Suppressor macrophage treated with lipopolysaccharide for 4 hours (primary cell): Measurements from ENCODE around the gene MAD1L1.
"Not testable (repeated sequence)": the region's sequence is repeated elsewhere in the genome, so short reads cannot be mapped to it uniquely, and the experiment has no call there.

ENCODE experiments used
- DNase-seq: peaks from one replicate; pipeline ENCODE4 v3.0.0-alpha.2; 2020

The MAD1L1 gene

DNA sequence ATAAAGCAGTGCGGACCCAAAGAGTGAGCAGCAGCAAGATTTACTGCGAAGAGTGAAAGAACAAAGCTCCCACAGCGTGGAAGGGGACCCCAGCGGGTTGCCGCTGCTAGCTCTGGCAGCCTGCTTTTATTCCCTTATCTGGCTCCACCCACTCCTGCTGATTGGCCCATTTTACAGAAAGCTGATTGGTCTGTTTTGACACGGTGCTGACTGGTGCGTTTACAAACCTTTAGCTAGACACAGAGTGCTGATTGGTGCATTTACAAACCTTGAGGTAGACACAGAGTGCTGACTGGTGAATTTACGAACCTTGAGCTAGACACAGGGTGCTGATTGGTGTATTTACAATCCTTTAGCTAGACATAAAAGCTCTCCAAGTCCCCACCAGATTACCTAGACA lies 256.2 kb downstream of the MAD1L1 start:
- not testable (repeated sequence) for DNase-seq

GRCh38 chr7:1975581-1975980 lies 257.2 kb downstream of the MAD1L1 start:
- no peak for DNase-seq

- DNase-seq: no peak
These were observed 257.6 kb downstream of the MAD1L1 start for GRCh38 chr7:1975179-1975578.

DNA sequence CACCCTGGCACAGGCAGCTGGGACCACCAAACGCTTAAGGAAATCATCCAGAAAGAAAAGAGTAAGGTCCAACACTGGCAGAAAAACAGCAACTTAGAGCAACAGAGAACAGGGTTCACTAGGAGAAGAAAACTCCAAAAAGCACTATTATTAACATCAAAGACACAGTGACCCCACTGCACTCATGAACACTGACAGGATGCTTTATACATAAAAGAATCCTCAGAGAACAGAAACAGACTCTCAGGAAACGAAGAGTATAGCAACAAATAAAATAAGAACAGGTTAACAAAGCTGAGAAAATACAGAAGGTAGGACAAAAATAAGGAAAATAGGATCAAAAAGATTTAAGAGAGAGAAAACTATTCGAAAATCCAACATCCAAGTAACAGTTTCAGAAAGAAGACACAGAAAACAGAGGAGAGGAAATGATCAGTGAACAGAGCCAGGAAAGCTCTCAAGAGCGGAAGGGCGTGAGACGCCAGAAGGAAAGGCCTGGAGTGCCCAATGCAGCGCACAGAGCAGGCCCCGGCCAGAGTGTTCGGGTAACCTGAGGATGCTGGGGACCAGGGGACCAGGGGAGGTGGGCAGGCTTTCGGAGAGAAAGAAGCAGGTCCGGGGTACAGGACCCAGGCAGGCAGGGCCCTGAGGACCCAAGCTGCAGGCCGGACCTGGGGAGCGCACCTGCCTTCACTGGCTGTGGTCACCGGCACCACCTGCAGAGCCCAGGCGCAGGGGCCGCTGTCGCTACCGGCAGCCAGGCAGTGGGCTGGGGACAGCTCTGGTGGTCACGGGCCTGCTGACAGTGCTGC lies 258.2 kb downstream of the MAD1L1 start:
- DNase-seq: no peak

GRCh38 chr7:1973321-1974251 lies 259.2 kb downstream of the MAD1L1 start:
- no peak for DNase-seq

DNA sequence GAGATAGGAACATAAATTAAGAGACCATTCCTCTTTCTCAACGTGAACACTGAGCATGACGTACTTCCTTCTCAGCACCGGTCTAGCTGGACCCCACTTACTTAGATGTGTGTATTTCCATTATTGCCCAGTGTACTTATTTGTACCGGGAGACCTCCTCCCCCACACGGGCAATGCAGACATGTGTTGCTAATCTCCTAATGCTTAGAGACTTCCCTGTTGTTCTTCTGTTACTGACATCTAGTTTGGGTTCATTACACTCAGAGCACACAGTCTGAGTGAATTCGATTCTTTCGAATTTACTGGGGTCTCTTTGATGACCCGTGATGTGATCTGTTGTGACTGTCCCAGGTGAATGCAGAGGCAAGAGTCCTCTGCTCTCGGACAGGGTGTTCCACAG lies 260.0 kb downstream of the MAD1L1 start:
- no peak for DNase-seq

DNA sequence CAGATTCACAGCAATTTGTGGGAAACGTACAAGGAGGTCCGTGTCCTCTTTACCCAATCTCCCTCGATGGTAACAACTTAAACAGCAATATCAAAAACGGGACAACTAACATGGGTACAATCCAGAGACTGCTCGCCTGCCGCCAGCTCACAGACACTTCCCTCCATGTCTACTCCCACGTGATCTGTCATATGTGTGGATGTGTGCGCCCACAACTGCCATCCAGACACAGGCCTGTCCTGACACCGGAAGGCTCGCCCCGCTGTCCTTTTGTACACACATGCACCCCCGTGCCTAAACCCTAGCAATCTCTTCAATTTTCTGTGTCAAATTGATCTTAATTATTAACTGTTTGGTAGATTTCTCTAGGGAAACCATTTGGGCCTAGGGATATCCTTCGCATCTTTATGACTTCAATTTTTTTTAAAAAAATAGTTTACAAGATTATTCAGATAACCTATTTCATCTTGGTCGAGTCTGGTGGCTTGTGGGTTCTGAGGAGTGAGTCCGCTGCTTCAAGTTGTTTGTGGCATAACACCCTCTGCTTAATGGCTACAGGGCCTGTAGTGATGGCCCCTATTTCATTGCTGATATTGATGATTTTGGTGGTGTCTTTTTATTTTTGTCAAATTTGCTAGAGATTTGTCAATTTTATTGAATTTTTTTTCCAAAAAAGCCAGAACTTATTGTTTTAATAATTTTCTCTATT lies 260.6 kb downstream of the MAD1L1 start:
- DNase-seq: no peak

DNA sequence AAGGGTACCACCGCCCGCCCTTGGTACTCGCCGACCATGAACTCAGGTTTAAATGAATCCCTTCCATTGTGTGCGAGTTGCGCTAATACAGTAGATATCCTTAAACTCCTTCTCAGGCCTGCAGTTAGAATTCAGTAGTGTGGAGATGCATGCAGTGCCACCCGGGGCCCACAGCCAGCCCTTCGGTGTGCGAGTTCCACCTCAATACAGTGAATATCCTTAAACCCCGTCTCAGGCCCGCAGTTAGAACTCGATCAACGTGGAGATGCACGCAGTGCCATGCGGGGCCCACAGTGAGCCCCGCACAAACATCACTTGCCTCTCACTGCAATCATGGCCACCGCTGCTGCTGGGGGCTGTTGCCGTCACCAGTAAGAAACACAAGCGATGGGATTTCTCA lies 261.9 kb downstream of the MAD1L1 start:
- no peak for DNase-seq

GRCh38 chr7:1970285-1970660 lies 262.5 kb downstream of the MAD1L1 start:
- not testable (repeated sequence) for DNase-seq

DNA sequence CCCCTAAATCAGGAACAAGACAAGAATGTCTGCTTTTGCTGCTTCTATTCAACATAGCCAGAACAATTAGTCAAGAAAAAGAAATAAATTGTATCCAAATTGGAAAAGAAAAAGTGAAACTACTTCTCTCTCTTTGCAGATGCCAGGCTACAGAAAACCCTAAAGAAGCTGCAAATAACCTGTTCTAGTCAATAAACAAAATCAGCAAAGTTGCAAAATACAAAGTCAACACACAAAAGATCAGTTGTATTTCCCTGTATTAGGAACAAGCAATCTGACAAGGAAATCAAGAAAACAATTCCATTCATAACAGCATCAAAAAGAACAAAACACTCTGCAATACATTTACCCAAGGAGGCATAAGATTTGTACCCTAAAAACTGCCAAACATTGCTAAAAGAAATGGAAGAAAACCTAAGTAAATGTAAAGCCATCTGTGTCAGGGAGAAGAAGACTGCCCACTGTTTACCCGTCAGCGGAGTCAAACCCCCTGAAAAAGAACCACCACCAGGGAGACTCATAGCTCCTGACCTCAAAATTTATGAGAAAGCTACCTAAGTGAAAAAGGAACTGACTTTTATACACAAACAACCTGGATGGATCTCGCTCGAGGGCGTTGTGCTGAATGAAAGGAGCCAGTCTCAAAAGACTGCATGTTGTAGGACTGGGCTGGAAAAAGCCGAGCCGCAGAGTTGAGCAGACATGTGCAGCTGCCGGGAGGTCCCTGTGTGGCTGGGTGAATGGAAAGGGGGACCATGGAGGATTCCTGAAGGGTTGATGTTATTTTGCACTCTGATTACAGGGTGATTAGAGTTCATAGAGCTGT lies 263.1 kb downstream of the MAD1L1 start:
- DNase-seq: no peak

DNA sequence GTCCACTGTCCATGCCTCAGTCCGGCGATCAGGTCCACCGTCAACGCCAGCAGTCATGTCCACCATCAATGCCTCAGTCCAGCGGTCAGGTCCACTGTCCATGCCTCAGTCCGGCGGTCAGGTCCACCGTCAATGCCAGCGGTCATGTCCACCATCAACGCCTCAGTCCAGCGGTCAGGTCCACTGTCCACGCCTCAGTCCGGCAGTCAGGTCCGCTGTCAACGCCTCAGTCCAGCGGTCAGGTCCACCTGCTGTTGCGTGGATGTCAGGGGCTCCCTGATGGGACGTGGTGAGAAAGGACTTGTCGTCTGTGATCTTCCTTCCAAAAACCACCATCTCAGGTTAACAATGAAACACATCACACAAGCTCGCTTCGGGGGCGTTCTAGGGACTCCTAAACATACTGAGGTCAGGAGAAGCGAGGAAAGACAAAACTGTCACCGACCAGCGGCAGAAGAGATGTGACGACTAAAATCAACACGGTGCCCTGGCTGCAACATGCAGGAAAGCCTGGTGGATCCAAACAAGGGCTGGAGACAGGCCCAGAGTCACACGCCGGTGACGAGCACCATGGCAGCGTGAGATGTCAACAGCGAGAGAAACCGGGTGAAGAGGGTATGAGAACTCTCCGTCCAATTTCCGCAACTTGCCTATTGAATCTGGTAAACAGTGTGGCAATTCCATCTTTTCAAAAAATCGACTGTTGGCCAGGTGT lies 264.2 kb downstream of the MAD1L1 start:
- no peak for DNase-seq

- no peak for DNase-seq
These were observed 265.0 kb downstream of the MAD1L1 start for GRCh38 chr7:1967512-1968396.

DNA sequence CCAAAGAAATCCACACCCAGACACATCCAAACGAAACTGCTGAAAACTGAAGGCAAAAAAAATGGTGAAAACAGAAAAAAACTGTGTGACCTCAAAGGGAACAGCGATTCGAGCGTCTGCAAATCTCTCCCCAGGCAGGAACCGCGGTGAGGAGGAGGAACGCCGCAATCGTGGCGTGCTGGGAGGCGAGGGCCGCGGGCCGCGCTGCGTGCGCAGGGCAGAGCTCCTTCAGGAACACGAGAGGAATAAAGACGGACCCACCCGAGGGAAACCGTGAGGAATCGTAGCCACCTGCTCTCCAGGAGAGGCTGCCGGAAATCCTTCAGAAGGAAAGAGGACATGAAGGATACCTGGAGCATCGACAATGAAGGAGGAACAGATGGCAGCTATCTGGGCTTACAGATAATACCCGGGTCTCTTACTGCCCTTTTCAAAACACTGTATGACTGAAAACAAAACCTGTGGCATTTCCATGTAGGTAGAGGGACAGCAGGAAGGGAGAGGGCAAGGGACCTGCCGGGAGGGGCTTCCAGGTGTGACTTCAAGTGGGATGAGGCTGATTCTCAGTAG lies 266.0 kb downstream of the MAD1L1 start:
- DNase-seq: no peak

GRCh38 chr7:1965579-1966294 lies 267.0 kb downstream of the MAD1L1 start:
- DNase-seq: no peak

DNA sequence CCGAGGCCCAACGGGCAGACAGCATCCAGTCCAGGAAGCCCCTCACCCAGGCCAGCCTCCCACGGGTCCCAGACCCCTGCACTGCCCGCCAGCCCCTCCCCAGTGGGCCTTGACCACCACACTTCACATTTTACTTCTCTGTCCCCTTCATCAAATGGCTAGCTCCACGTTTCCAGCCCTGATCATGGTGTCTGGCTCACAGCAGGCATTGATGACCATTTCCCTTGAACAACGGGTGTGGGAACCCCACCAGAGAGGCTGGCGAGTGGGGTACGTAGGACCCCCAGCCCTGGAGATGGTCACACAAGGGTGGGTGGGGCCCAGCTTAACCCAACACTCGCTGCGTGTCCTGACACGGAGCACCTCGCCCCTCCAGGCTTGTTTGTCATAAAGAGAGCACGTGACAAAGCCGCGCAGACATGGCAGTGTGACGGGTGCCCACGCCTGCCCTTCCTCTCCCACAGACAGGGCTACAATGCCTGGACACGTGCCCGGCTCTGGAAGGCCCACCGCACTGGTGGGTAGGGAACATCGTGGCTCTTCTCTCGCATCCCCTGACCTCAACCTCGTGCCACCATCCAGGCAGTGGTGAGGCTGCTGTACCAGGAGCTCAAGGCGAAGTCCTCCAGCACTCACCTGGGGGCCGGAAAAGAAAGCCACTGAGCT lies 267.7 kb downstream of the MAD1L1 start:
- no peak for DNase-seq

DNA sequence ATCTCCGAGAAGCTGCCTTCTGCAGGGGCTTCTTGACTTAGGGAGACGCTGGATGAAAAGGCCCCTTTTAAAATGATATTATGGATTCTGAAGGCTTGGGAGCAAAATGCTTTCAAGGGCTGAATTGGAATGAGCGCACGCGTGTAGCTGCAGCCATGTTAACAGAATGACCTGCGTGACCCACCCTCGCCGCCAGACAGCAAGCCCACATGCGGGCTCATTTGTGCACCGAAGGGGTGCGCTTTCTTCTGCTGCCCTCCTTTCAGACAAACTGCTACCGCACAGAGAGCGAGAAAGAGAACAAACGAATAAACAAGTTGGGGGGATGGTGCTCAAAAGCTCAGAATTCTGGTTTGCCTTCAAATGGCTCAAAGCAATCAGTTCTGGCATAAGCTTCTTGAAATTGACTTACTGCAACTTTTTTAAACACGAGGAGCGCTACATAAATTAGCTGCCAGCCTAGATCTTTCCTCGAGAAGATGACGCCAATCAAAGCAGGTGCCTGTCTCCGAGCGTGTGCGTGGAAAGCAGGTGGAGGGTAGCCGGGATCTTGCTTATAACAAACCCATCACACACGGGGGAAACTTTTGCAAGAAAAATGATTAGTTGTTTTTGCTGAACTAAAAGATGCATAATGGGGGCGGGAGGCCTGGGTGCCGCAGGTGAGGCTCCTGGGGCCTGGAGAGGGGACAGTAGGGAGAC lies 268.4 kb downstream of the MAD1L1 start:
- no peak for DNase-seq

DNA sequence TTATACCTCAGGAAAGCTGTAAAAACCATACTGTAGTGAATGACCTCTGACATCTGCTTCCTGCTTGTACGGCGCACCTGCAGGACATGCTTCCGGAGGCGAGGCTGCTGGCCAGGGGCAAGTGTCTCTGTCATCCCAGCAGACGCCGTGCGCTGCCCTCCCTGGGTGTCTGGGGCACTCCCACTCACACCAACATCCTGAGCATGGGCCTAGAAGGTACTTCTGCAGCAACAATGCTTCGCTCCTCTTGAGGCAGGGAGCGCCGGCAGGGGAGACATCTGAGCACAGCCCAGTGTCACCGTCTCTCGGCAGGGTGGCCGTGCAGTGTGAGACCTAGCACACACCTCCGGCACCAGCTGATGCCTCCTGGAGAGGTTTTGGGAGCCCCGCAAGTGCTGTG lies 269.2 kb downstream of the MAD1L1 start:
- no peak for DNase-seq

- DNase-seq: peak; percentile 60
These were observed 271.0 kb downstream of the MAD1L1 start for GRCh38 chr7:1961701-1962276.
